Suprapubic skin (tissue), 4 donors: ENCODE results near the gene GIMAP5. TPM values are rescaled to one million over a fixed set of nuclear protein-coding genes. Genes with fewer than 3 reads are reported as not detected.
A peak's percentile ranks its signal among the peaks of the same experiment; 100 is the strongest.

Source experiments
- DNase-seq, 2 donors: peaks; one replicate each; pipeline ENCODE4 v3.0.0-alpha.2; 2019; ENCODE audit warnings: low spot score in 2 of 2
- H3K27ac ChIP-seq: fragments of 200-600 bp; sonication (generic); one replicate; pipeline ENCODE4 v1.5.1; 2019
- H3K27me3 ChIP-seq: fragments of 200-600 bp; sonication (generic); one replicate; pipeline ENCODE4 v1.5.1; 2019
- H3K36me3 ChIP-seq: fragments of 200-600 bp; sonication (generic); one replicate; pipeline ENCODE4 v1.5.1; 2019
- H3K4me1 ChIP-seq: fragments of 200-600 bp; sonication (generic); one replicate; pipeline ENCODE4 v1.5.1; 2019
- H3K4me3 ChIP-seq: fragments of 200-600 bp; sonication (generic); one replicate; pipeline ENCODE4 v1.5.1; 2019; ENCODE audit warnings: mild to moderate bottlenecking
- H3K9me3 ChIP-seq: fragments of 200-600 bp; sonication (generic); one replicate; pipeline ENCODE4 v1.5.1; 2019
- CTCF ChIP-seq, 2 donors: fragments of 200-600 bp in 1 of 2; fragments of 450-650 bp in 1 of 2; sonication (generic) in 1 of 2; IDR thresholded peaks; one replicate each; pipeline ENCODE4 v1.5.1; 2016 to 2019; ENCODE audit warnings: antibody characterized with exemption in 2 of 2, mild to moderate bottlenecking in 1 of 2, moderate library complexity in 1 of 2
- EP300 ChIP-seq: sonication (generic); formaldehyde crosslinking; IDR thresholded peaks from one replicate; pipeline ENCODE4 v1.6.1; 2017; ENCODE audit warnings: antibody characterized with exemption
- POLR2A ChIP-seq, 2 donors: fragments of 450-650 bp; IDR thresholded peaks; one replicate each; pipeline ENCODE4 v1.6.1; 2017; ENCODE audit warnings: antibody characterized with exemption in 2 of 2, mild to moderate bottlenecking in 2 of 2, moderate library complexity in 2 of 2
- POLR2AphosphoS5 ChIP-seq, 3 donors: sonication (generic); formaldehyde crosslinking; IDR thresholded peaks; one replicate each; pipeline ENCODE4 v1.6.1; 2017; ENCODE audit warnings: antibody characterized with exemption in 3 of 3
- WGBS: methylation state at CpG from one replicate; pipeline ENCODE4 v1.1.5; 2018; 5-methylcytosine and 5-hydroxymethylcytosine counted together
- total RNA-seq, 4 donors: library from RNA; depleted of rRNA; stranded (reverse); fragments of >200 nt; gene quantifications; one replicate each; pipeline ENCODE4 v1.1.0, GENCODE V29; 2016

The GIMAP5 gene
- total RNA-seq, 4 donors from 2014 or later, result 2.8 to 15.0 (median 7.7) TPM

- H3K4me1 ChIP-seq, result no peaks in the 10 kb centered on the region
- peaks cover 14% of the 10 kb centered on the region for H3K9me3 ChIP-seq
- H3K27me3 ChIP-seq, result no peaks in the 10 kb centered on the region
- H3K4me3 ChIP-seq, result peak overlapping the region; percentile 46
- TF ChIP-seq EP300 (no peak), CTCF (IDR thresholded peaks at IDR 0.05) (no peak), POLR2AphosphoS5 (IDR thresholded peaks at IDR 0.05) (no peak), POLR2A (IDR thresholded peaks at IDR 0.05) (no peak)
- peaks cover 9% of the 10 kb centered on the region for H3K36me3 ChIP-seq
- 60% methylated on average over 4 of the region's 4 CpGs for WGBS
- no peak for DNase-seq
- peak overlapping the region; percentile 59 for H3K27ac ChIP-seq
Measured at GRCh38 chr7:150715738-150716137, 21.5 kb upstream of the GIMAP5 start.

DNA sequence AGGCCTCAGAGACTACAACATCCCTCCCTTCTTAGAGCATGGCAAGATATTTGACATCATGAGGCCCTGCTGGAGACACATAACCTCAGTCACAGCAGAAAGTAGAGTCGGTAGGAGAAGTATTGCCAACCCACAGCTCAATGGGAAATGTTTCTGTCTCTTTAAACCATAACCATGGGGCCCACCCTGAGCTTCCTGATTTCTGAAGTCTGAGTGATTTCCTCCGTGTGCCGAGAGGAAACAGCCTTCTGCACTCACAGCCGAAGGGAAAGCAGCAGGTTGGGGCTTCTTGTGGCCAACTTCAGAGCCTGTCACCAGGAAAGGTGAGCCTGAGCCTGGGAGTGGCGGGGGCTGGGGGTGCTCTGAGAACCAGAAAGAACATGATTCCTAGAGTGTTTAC, 20.9 kb upstream of the GIMAP5 start, which contains the start of gene GIMAP1:
Gene GIMAP1, plus strand, starts transcription at position 246 of the 400 bp plus-strand sequence. CDS start 2,435 bp downstream, outside the sequence.
- no peak for DNase-seq
- H3K27ac ChIP-seq, result peak within 1 kb of the TSS; percentile 59
- H3K4me3 ChIP-seq, result peak within 1 kb of the TSS; percentile 46
- H3K9me3 ChIP-seq, result peaks cover 14% of the 10 kb centered on the region
- H3K4me1 ChIP-seq, result no peaks in the 10 kb centered on the region
- H3K27me3 ChIP-seq, result no peaks in the 10 kb centered on the region
- H3K36me3 ChIP-seq, result peaks cover 10% of the 10 kb centered on the region
- TF ChIP-seq CTCF (IDR thresholded peaks at IDR 0.05) (no peak), POLR2A (IDR thresholded peaks at IDR 0.05) (no peak), EP300 (no peak), POLR2AphosphoS5 (IDR thresholded peaks at IDR 0.05) (no peak)
- 41% methylated on average over 5 of the region's 5 CpGs for WGBS

DNA sequence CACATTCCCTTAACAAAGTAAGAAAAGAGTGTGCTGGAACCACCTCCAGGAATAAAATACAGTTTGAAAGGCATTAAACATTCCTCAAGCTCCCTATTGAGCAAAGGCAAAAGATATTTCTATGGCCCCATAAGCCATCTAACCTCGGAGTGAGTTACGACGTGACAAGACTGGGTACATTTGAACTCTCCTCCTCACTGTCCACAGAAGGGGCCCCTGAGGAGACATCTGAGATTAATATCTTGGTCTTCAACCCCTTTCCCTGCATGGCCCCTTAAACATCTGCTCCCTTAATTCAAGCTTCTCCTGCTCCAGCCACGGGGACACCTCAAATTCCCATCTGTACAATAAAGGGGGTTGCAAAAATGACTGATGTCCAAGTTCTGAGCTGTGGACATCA, 20.3 kb upstream of the GIMAP5 start:
- H3K4me3 ChIP-seq, result peak overlapping the region; percentile 46
- H3K9me3 ChIP-seq, result peaks cover 14% of the 10 kb centered on the region
- TF ChIP-seq EP300, result no peak
- no peak for TF ChIP-seq POLR2A (IDR thresholded peaks at IDR 0.05)
- no peak for TF ChIP-seq POLR2AphosphoS5 (IDR thresholded peaks at IDR 0.05)
- no peak for TF ChIP-seq CTCF (IDR thresholded peaks at IDR 0.05)
- WGBS, result 60% methylated on average over 4 of the region's 4 CpGs
- no peaks in the 10 kb centered on the region for H3K27me3 ChIP-seq
- DNase-seq, result no peak
- peak overlapping the region; percentile 59 for H3K27ac ChIP-seq
- no peaks in the 10 kb centered on the region for H3K4me1 ChIP-seq
- H3K36me3 ChIP-seq, result peaks cover 10% of the 10 kb centered on the region

DNA sequence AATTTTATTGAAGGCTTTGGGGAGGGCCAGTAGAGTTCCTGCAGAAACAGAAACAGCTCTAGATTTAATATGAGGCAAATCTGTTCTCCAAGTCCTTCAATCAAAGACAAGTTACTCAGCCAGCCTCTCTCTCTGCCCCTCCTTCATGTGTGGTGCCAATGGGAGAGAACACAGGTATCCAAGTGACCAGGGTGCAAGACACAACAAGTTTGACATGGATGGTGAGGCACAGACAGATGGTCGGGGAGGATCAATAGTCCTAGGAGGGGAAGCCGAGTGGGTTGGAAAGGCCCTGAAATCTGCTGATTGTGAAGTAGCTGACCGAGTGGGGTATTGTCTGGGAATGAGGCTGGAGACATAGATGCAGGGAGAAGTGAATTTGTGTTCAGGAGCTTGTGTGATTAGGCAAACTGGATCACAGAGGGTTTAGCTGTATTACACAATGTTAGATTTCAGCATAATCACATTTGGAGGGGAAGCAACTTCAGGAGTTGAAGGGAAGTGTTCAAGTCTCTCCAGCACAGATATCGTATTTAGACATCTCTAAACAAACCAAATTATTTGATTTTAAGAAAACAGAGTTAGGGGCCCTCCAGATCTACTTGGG, 19.3 kb upstream of the GIMAP5 start:
- H3K27me3 ChIP-seq, result no peaks in the 10 kb centered on the region
- peak overlapping the region; percentile 59 for H3K27ac ChIP-seq
- 52% methylated on average over 4 of the region's 4 CpGs for WGBS
- H3K4me1 ChIP-seq, result no peaks in the 10 kb centered on the region
- peak overlapping the region; percentile 46 for H3K4me3 ChIP-seq
- DNase-seq, result no peak
- H3K9me3 ChIP-seq, result peaks cover 5% of the 10 kb centered on the region
- H3K36me3 ChIP-seq, result peaks cover 10% of the 10 kb centered on the region
- TF ChIP-seq EP300, result no peak
- no peak for TF ChIP-seq POLR2AphosphoS5 (IDR thresholded peaks at IDR 0.05)
- TF ChIP-seq CTCF (IDR thresholded peaks at IDR 0.05), result no peak
- TF ChIP-seq POLR2A (IDR thresholded peaks at IDR 0.05), result no peak

DNA sequence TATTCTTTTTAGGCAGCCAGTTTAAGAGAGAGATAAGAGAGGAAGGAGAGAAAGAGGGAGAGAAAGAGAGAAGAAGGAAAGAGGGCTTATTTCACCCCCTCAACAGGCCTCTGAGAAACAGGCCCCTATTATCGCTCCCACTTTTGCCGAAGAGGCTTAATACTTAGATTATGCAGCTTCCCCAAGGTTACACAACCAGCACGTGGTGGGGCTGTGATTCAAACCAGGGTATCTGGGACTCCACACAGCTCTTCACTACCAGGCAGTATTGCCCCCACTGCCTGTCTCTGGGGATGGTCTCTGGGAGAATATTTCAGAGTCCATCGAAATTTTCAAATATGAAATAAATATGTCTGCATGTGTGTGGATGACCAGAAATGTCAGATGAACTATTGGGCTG, 17.8 kb upstream of the GIMAP5 start:
- 66% methylated on average over 4 of the region's 4 CpGs for WGBS

More for the DNA sequence above, 17.8 kb upstream of the GIMAP5 start:
- Histone ChIP-seq H3K9me3 (no peaks in the 10 kb centered on the region), H3K27ac (no peak overlapping the region), H3K4me3 (no peak overlapping the region), H3K4me1 (no peaks in the 10 kb centered on the region), H3K36me3 (peaks cover 10% of the 10 kb centered on the region), H3K27me3 (no peaks in the 10 kb centered on the region)
- no peak for TF ChIP-seq EP300
- no peak for TF ChIP-seq POLR2A (IDR thresholded peaks at IDR 0.05)
- no peak for TF ChIP-seq CTCF (IDR thresholded peaks at IDR 0.05)
- no peak for TF ChIP-seq POLR2AphosphoS5 (IDR thresholded peaks at IDR 0.05)
- DNase-seq, result no peak
